Measurements from ENCODE around the gene SREK1.

The SREK1 gene

GRCh38 chr5:66206465-66206864 is 62.4 kb downstream of the SREK1 start:
- no peak for TF ChIP-seq USF1 (IDR thresholded peaks at IDR 0.05)
- no peak for TF ChIP-seq CREB1 (IDR thresholded peaks at IDR 0.05; ENCODE audit: low read depth)
- no peak for TF ChIP-seq TEAD4 (IDR thresholded peaks at IDR 0.05)
- TF ChIP-seq TCF12 (IDR thresholded peaks at IDR 0.05; ENCODE audit: low read depth): no peak
- TF ChIP-seq NFIC (IDR thresholded peaks at IDR 0.05): no peak
- TF ChIP-seq FOXM1 (IDR thresholded peaks at IDR 0.05; ENCODE audit: borderline replicate concordance, low read depth): no peak
- TF ChIP-seq EP300 (IDR thresholded peaks at IDR 0.05; ENCODE audit: borderline replicate concordance): no peak
- no peak for TF ChIP-seq TAF1 (IDR thresholded peaks at IDR 0.05; ENCODE audit: low read depth)
- TF ChIP-seq ZBTB7A (IDR thresholded peaks at IDR 0.05; ENCODE audit: low read depth): no peak
- no peak for TF ChIP-seq RAD21 (IDR thresholded peaks at IDR 0.05; ENCODE audit: low read depth)
- no peak for TF ChIP-seq EGR1 (IDR thresholded peaks at IDR 0.05)

- TF ChIP-seq EP300 (IDR thresholded peaks at IDR 0.05; ENCODE audit: borderline replicate concordance) (no peak), USF1 (IDR thresholded peaks at IDR 0.05) (no peak), YY1 (IDR thresholded peaks at IDR 0.05; ENCODE audit: low read depth) (no peak), TCF12 (IDR thresholded peaks at IDR 0.05; ENCODE audit: low read depth) (no peak), CREB1 (IDR thresholded peaks at IDR 0.05; ENCODE audit: low read depth) (no peak), CEBPB (IDR thresholded peaks at IDR 0.05) (no peak), NFIC (IDR thresholded peaks at IDR 0.05) (no peak), EGR1 (IDR thresholded peaks at IDR 0.05) (no peak)
Observed at GRCh38 chr5:66207800-66208561, 63.9 kb downstream of the SREK1 start.

- TF ChIP-seq TEAD4 (IDR thresholded peaks at IDR 0.05) (peak; percentile 80), RAD21 (IDR thresholded peaks at IDR 0.05; ENCODE audit: low read depth) (peak; percentile 78), CEBPB (IDR thresholded peaks at IDR 0.05) (no peak), NFIC (IDR thresholded peaks at IDR 0.05) (0 out of 2 replicates have a peak, but pooled peaks have one; percentile 32), TCF12 (IDR thresholded peaks at IDR 0.05; ENCODE audit: low read depth) (peak; percentile 68), MAX (IDR thresholded peaks at IDR 0.05) (peak; percentile 15; the same call in 1 of the 2 replicates), CREB1 (IDR thresholded peaks at IDR 0.05; ENCODE audit: low read depth) (no peak), EP300 (IDR thresholded peaks at IDR 0.05; ENCODE audit: borderline replicate concordance) (peak; percentile 43; the same call in 1 of the 2 replicates), USF1 (IDR thresholded peaks at IDR 0.05) (no peak)
Observed at GRCh38 chr5:66209350-66209749, 65.2 kb downstream of the SREK1 start.

GRCh38 chr5:66209794-66210193 is 65.7 kb downstream of the SREK1 start:
- no peak for TF ChIP-seq USF1 (IDR thresholded peaks at IDR 0.05)

GRCh38 chr5:66213533-66213932 is 69.4 kb downstream of the SREK1 start:
- no peak for TF ChIP-seq TEAD4 (IDR thresholded peaks at IDR 0.05)
- no peak for TF ChIP-seq NFIC (IDR thresholded peaks at IDR 0.05)
- no peak for TF ChIP-seq TCF12 (IDR thresholded peaks at IDR 0.05; ENCODE audit: low read depth)
- no peak for TF ChIP-seq EGR1 (IDR thresholded peaks at IDR 0.05)
- TF ChIP-seq YY1 (IDR thresholded peaks at IDR 0.05; ENCODE audit: low read depth): no peak
- no peak for TF ChIP-seq REST (IDR thresholded peaks at IDR 0.05; ENCODE audit: low read depth)
- no peak for TF ChIP-seq TAF1 (IDR thresholded peaks at IDR 0.05; ENCODE audit: low read depth)
- no peak for TF ChIP-seq MAX (IDR thresholded peaks at IDR 0.05)

GRCh38 chr5:66222455-66222854 is 78.4 kb downstream of the SREK1 start:
- TF ChIP-seq NFIC (IDR thresholded peaks at IDR 0.05): no peak
- no peak for TF ChIP-seq TAF1 (IDR thresholded peaks at IDR 0.05; ENCODE audit: low read depth)
- no peak for TF ChIP-seq USF1 (IDR thresholded peaks at IDR 0.05)
- no peak for TF ChIP-seq ZBTB7A (IDR thresholded peaks at IDR 0.05; ENCODE audit: low read depth)
- TF ChIP-seq RAD21 (IDR thresholded peaks at IDR 0.05; ENCODE audit: low read depth): no peak

- TF ChIP-seq RAD21 (IDR thresholded peaks at IDR 0.05; ENCODE audit: low read depth): peak; percentile 52
- TF ChIP-seq TAF1 (IDR thresholded peaks at IDR 0.05; ENCODE audit: low read depth): no peak
Observed at GRCh38 chr5:66223637-66224036, 79.5 kb downstream of the SREK1 start.

All from Ishikawa (cell line).